Spleen (tissue), 11 donors: Measurements from ENCODE around the gene ADA. TPM values are rescaled to one million over a fixed set of nuclear protein-coding genes. Genes with fewer than 3 reads are reported as not detected.
A peak's percentile ranks its signal among the peaks of the same experiment; 100 is the strongest.

ENCODE experiments used
- DNase-seq: peaks from one replicate; pipeline ENCODE4 v3.0.0-alpha.2; 2020
- H3K27ac ChIP-seq, 8 donors: fragments of 200-600 bp; sonication (generic) in 7 of 8; 1 replicate in 4 of 8; 2 replicates in 4 of 8; pipeline versions ENCODE4 v1.5.0 to v1.8.0; 2016 to 2021; ENCODE audit warnings: inconsistent platforms in 4 of 8, mild to moderate bottlenecking in 4 of 8, moderate library complexity in 1 of 8
- H3K27me3 ChIP-seq, 7 donors: fragments of 200-600 bp; sonication (generic) in 6 of 7; replicated peaks in 1 of 7; 1 replicate in 4 of 7; 2 replicates in 3 of 7; pipeline versions ENCODE4 v1.5.0 to v1.8.0; 2016 to 2021; ENCODE audit warnings: inconsistent platforms in 3 of 7, mild to moderate bottlenecking in 1 of 7
- H3K36me3 ChIP-seq, 6 donors: fragments of 200-600 bp; sonication (generic) in 5 of 6; 1 replicate in 4 of 6; 2 replicates in 2 of 6; pipeline versions ENCODE4 v1.5.0 to v1.8.0; 2016 to 2021; ENCODE audit warnings: inconsistent platforms in 2 of 6
- H3K4me1 ChIP-seq, 6 donors: fragments of 200-600 bp; sonication (generic) in 5 of 6; 1 replicate in 3 of 6; 2 replicates in 3 of 6; pipeline versions ENCODE4 v1.5.0 to v1.8.0; 2016 to 2021; ENCODE audit warnings: inconsistent platforms in 3 of 6
- H3K4me3 ChIP-seq, 8 donors: fragments of 200-600 bp; sonication (generic) in 7 of 8; 1 replicate in 4 of 8; 2 replicates in 4 of 8; pipeline versions ENCODE4 v1.5.0 to v1.8.0; 2016 to 2021; ENCODE audit warnings: inconsistent platforms in 4 of 8, mild to moderate bottlenecking in 4 of 8, moderate library complexity in 2 of 8
- H3K9me3 ChIP-seq, 8 donors: fragments of 200-600 bp; sonication (generic) in 7 of 8; 1 replicate in 4 of 8; 2 replicates in 4 of 8; pipeline versions ENCODE4 v1.5.0 to v1.8.0; 2016 to 2021; ENCODE audit warnings: inconsistent platforms in 4 of 8
- POLR2A ChIP-seq, 3 donors: fragments of 450-650 bp; IDR thresholded peaks; one replicate each; pipeline ENCODE4 v1.5.1; 2017; ENCODE audit warnings: antibody characterized with exemption in 3 of 3, mild to moderate bottlenecking in 1 of 3
- POLR2AphosphoS5 ChIP-seq, 3 donors: sonication (generic); formaldehyde crosslinking; IDR thresholded peaks; one replicate each; pipeline ENCODE4 v1.5.1; 2017; ENCODE audit warnings: antibody characterized with exemption in 3 of 3
- WGBS, 5 donors: extraction: QIAGEN DNeasy Blood & Tissue Kit in 3 of 5; methylation state at CpG; one replicate each; pipeline versions ENCODE4 v1.1.5 to v1.1.7; 2013 to 2018; 5-methylcytosine and 5-hydroxymethylcytosine counted together
- intact Hi-C: fragments of 100-400 bp; cut with DNase I; formaldehyde crosslinking; loops from one replicate; pipeline ENCODE4 v1.15.0; 2023; ENCODE audit warnings: low total_unique reads
- polyA plus RNA-seq, 3 donors: library from polyadenylated mRNA; stranded (reverse); fragments of 200-250 nt; gene quantifications; one replicate each; pipeline ENCODE4 v1.2.1, GENCODE V29; 2013
- total RNA-seq, 7 donors: library from RNA; depleted of rRNA in 3 of 7; stranded (reverse); fragments of >200 nt in 3 of 7; fragmentation: NEBNext Ultra II Directional in 4 of 7; extraction: Animal tissue kit (Norgen Biotek cat#: 25700) in 4 of 7; gene quantifications; one replicate each; pipeline versions ENCODE4 v1.1.0 to v1.2.1, GENCODE V29; 2016 to 2021
- TF ChIP-seq, protein P1 (sequence below), 11 experiments: fragments of 200-600 bp in 7 of 11; fragments of 450-650 bp in 4 of 11; sonication (generic) in 4 of 11; IDR thresholded peaks in 8 of 11; conservative IDR thresholded peaks in 3 of 11; 1 replicate in 7 of 11; 2 replicates in 4 of 11; pipeline versions ENCODE4 v1.4.0 to v1.8.0; 2016 to 2021; ENCODE audit warnings: antibody characterized with exemption in 11 of 11, inconsistent platforms in 4 of 11, mild to moderate bottlenecking in 1 of 11
- donor health status: healthy with polysubstance abuse.
- donor health status: DM: no; HTN: no; CAD: no; lungs with moderate emphysema.
- donor health status: DM: no; HTN: no; CAD: no.
- donor health status: Bipolar disorder and iron deficiency.
- donor health status: healthy.
- donor health status: DM: no; HTN: no; CAD: no.
- donor health status: DM: yes; HTN: yes; CAD: no.

ADA gene
- total and polyA plus RNA-seq, 10 donors = 14.8 to 30.4 (median 22.5) TPM

DNA sequence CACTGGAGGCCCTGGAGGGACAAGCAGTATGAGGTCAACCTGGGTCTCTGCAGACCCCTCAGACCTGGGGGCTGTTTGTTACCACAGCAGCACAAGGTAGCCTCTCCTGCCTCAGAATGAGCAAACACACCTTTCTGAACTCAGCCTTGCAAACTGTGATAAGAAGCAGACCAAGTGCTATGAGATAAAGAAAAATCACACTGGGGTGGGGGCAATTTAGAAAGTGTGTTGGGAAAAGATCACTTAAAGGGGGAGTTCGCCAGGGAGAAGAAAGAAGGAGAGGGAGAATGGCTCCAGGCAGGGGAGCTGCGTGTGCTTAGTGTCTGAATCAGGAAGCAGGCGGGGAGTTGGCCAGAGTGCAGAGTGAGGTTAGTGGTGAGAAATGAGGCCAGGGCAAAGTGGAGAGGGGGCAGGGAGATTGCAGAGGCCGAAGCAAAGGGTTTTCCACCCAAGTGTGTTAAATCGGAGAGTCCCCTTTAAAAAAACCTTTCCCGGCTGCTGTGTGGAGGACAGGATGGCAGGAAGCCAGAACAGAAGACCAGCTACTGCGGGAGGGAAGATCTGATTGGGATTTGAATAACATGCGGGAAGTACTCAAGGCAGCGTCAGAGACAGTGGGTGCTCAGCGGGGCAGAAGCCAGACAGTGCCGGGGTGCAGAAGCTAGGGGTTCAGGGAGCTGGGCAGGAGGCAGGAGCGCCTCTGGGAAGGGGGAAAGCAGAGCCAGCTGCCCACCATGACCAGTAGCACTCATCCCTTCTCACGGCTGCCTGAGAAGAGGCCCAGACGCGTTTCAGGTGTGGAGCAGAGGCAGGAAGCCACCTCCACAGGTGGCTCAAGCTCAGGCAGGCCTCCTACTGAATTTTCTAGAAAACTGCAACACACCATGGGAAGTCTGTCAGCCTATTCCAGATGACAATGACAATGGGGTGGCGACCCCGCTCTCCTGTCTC is 9.0 kb downstream of the ADA start:
- WGBS, 5 donors = 16 to 23% (median 19%) methylated on average over 16 to 17 of the region's 17 CpGs
- Histone ChIP-seq H3K4me1 (peaks cover 56 to 76% (median 68%) of the 10 kb centered on the region in 6 donors), H3K27ac (peak overlapping the region; percentile 14 to 90 (median 82)), H3K36me3 (peaks cover 0 to 7% (median 0%) of the 10 kb centered on the region in 6 donors), H3K27me3 (no peaks in the 10 kb centered on the region), H3K9me3 (no peaks in the 10 kb centered on the region), H3K4me3 (peak overlapping the region in 1 of 8 donors; percentile 42)
- TF ChIP-seq, protein P1, sequence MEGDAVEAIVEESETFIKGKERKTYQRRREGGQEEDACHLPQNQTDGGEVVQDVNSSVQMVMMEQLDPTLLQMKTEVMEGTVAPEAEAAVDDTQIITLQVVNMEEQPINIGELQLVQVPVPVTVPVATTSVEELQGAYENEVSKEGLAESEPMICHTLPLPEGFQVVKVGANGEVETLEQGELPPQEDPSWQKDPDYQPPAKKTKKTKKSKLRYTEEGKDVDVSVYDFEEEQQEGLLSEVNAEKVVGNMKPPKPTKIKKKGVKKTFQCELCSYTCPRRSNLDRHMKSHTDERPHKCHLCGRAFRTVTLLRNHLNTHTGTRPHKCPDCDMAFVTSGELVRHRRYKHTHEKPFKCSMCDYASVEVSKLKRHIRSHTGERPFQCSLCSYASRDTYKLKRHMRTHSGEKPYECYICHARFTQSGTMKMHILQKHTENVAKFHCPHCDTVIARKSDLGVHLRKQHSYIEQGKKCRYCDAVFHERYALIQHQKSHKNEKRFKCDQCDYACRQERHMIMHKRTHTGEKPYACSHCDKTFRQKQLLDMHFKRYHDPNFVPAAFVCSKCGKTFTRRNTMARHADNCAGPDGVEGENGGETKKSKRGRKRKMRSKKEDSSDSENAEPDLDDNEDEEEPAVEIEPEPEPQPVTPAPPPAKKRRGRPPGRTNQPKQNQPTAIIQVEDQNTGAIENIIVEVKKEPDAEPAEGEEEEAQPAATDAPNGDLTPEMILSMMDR (IDR thresholded peaks at IDR 0.05 in 8 of 11, conservative IDR thresholded peaks at IDR 0.05 in 3 of 11) = peak in 1 of 11 experiments; percentile 7
- TF ChIP-seq POLR2AphosphoS5 (IDR thresholded peaks at IDR 0.05) (peak; percentile 51 to 60 (median 53)), POLR2A (IDR thresholded peaks at IDR 0.05) (no peak)
- intact Hi-C loops = no loop called here
- DNase-seq = peak; percentile 83

DNA sequence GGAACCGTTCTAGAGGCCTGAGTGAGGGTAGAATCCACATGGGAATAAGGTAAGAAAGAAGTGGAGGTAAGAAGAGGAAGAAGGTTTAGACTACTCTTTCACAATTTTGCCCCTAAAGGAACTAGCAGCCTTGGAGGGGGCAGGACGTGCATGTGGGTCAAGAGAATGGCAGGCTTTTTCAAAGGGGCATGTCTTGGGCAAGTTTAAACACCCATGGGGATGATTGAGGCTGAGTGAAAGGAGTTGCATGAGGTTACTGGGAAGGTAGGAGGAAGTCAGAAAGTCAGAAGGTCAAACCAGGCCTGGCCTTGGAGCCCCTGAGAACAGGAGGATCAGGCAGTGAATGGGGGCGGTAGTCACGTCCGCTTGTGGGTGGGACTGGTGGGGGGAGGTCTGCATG is 10.2 kb downstream of the ADA start:
- TF ChIP-seq POLR2A (IDR thresholded peaks at IDR 0.05) = no peak
- no peak for TF ChIP-seq POLR2AphosphoS5 (IDR thresholded peaks at IDR 0.05)
- TF ChIP-seq, protein P1 (IDR thresholded peaks at IDR 0.05 in 8 of 11, conservative IDR thresholded peaks at IDR 0.05 in 3 of 11) = no peak
- Histone ChIP-seq H3K27me3 (no peaks in the 10 kb centered on the region), H3K27ac (peak overlapping the region in 5 of 8 donors; percentile 80 to 90 (median 85)), H3K9me3 (no peaks in the 10 kb centered on the region), H3K36me3 (peaks cover 0 to 7% (median 0%) of the 10 kb centered on the region in 6 donors), H3K4me1 (peaks cover 47 to 71% (median 56%) of the 10 kb centered on the region in 6 donors), H3K4me3 (no peak overlapping the region)
- DNase-seq = no peak
- 56 to 70% (median 62%) methylated on average over 5 of the region's 5 CpGs for WGBS, 5 donors
- intact Hi-C loops = no loop called here

DNA sequence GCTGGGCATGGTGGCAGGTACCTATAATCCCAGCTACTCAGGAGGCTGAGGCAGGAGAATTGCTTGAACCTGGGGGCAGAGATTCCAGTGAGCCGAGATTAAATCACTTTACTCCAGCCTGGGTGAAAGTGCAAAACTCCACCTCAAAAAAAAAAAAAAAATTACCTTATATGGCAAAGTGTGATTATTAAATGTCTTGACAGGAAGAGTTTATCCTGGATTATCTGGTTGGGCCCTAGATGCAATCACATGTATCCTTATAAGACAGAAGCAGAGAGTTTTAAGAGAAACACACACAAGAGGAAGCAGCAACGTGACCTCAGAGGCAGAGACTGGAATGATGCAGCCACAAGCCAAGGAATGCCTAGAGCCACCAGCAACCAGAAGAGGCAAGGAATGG is 11.0 kb downstream of the ADA start:
- Histone ChIP-seq H3K9me3 (no peaks in the 10 kb centered on the region), H3K27ac (peak overlapping the region in 2 of 8 donors; percentile 85 to 90), H3K27me3 (no peaks in the 10 kb centered on the region), H3K4me3 (no peak overlapping the region), H3K36me3 (peaks cover 0 to 14% (median 0%) of the 10 kb centered on the region in 6 donors), H3K4me1 (peaks cover 39 to 63% (median 48%) of the 10 kb centered on the region in 6 donors)
- no peak for TF ChIP-seq POLR2AphosphoS5 (IDR thresholded peaks at IDR 0.05)
- no peak for TF ChIP-seq POLR2A (IDR thresholded peaks at IDR 0.05)
- TF ChIP-seq, protein P1 (IDR thresholded peaks at IDR 0.05 in 8 of 11, conservative IDR thresholded peaks at IDR 0.05 in 3 of 11) = no peak
- no peak for DNase-seq
- WGBS, 5 donors = 73 to 95% (median 86%) methylated on average over 2 of the region's 2 CpGs
- intact Hi-C loops = no loop called here
